NCI-H1417 treated with DMSO at 0.1 percent for 48 hours (cell line): Measurements from ENCODE around the gene ING5.

ENCODE experiments used
- DNase-seq: peaks from one replicate; lab custom pipeline; 2025; lab: John Stamatoyannopoulos, UW

The ING5 gene

DNA sequence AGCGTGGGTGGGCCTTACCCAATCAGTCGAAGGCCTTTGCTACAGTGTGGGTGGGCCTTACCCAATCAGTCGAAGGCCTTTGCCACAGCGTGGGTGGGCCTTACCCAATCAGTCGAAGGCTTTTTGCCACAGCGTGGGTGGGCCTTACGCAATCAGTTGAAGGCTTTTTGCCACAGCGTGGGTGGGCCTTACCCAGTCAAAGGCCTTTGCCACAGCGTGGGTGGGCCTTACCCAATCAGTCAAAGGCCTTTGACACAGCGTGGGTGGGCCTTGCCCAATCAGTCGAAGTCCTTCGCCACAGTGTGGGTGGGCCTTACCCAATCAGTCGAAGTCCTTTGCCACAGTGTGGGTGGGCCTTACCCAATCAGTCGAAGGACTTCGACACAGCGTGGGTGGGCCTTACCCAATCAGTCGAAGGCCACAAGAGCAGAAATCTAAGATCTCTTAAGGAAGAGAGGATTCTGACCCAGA lies 58.5 kb downstream of the ING5 start:
- DNase-seq: no peak

DNA sequence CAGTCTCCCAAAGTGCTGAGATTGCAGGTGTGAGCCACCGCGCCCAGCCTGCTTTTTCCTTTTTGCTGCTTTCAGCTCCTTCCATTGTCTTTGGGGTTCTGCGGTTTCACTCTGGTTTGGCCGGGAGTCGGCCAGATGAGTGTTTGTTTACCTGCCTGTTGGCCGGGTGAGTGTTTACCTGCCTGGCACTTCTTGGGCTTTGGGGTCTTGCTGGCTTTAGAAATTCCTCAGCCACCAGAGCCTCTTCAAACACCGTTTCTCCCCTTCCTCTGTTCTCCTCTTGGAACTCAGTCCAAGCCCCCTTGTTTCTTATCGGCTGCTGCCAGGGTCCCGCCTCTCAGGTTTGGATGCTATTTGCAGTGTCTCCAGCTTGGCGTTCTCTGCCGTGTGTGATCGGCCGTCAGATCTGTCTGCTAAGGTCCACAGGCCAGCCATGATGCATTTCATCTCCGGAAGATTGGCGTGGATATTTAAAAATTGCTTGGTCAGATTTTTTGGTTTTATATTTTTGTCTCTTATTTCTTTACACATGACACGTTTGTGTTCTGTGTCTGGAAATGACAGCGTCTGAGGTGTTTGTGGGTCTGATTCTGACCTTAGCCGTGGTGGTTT lies 60.6 kb downstream of the ING5 start:
- DNase-seq: no peak

DNA sequence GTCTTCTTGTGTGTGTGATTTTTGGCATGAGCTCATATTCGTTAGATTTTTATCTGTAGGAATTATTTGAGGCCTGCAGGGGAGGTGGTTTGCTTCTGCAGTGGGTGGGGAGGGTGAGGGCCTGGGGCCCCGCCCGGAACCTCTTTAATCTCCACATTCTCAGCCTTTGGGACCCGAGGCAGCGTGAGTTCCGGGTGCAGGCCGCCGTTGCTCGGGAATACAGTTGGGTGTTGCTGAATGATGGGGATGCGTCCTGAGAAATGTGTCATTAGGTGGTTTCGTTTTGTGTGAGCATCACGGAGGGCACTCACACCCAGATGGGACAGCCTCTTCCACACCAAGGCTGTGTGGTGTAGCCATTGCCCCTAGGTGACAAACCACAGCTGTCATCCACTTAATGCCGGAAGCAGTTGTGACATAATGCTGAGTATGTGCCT lies 61.1 kb downstream of the ING5 start:
- DNase-seq: no peak

DNA sequence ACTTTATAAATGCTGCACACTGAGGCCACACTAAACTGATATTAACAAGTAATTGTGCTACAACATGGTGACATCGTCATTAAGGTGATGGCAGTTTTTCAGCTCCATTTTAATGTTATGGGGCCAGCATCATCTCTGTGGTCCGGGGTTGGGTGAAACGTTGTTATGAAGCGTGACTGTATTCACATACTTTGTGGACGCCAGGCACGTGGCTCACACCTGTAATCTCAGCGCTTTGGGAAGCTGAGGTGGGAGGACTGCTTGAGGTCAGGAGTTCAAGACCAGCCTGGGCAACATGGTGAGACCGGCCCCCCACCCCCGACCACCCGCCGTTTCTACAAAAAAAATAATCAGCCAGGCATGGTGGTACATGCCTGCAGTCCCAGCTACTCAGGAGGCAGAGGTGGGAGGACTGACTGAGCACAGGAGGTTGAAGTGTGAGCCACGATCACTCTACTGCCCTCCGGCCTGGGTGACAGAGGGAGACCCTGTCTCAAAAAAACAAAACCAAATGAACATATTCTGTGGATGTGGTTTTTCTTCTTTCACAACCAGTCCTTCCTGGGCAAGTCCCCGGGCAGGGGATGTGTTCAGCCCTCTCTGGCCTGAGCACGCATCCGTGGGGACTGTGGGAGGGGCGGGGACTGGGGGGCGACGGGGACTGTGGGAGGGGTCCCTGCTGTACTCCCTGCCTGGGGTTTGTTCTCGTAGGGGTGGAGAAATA lies 61.9 kb downstream of the ING5 start:
- no peak for DNase-seq

DNA sequence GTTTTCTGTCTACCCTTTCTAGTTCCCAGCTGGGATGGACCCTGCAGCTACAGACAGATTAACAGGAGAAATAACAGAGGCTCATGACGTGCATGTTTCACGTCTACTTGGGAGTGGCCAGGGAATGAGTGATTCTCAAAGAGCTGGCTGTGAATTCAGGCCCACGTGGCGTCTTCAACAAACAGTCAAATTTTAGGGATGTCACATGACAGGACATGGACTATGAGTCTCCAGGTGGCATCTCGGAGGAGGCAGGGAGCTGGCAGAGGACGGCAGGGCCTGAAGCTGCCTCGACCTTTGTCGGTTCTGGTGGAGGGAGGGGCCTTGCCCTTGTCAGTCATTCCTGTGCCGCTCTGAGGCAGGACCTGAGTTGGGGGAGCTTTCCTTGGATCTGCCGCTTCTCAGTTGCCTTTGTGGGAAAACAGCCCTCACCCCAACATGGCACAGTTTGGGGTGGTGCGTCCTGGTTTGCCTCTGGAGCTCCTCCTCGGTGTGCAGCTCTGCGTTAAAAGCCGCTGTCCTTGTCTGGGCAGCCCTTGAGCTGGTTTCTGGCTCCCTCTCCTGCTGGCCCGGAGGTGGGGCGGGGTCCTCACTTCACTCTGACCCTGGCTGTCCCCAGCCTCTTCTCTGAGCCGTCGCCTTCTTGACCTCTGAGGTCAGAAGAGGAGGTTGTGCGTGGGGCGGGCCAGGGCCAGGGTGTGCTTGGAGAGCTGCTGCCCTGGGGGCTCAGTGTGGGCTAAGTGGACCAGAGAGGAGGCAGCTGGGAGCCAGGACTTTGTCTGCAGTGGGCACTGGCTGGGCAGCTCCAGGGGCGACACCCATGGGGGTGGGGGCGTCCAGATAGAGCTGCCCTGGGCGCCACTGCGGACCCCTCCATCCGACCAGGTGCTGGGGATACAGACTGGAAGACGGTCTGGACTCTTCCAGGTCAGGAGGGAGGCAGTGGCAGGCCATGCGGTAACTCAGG lies 62.7 kb downstream of the ING5 start:
- DNase-seq: no peak

DNA sequence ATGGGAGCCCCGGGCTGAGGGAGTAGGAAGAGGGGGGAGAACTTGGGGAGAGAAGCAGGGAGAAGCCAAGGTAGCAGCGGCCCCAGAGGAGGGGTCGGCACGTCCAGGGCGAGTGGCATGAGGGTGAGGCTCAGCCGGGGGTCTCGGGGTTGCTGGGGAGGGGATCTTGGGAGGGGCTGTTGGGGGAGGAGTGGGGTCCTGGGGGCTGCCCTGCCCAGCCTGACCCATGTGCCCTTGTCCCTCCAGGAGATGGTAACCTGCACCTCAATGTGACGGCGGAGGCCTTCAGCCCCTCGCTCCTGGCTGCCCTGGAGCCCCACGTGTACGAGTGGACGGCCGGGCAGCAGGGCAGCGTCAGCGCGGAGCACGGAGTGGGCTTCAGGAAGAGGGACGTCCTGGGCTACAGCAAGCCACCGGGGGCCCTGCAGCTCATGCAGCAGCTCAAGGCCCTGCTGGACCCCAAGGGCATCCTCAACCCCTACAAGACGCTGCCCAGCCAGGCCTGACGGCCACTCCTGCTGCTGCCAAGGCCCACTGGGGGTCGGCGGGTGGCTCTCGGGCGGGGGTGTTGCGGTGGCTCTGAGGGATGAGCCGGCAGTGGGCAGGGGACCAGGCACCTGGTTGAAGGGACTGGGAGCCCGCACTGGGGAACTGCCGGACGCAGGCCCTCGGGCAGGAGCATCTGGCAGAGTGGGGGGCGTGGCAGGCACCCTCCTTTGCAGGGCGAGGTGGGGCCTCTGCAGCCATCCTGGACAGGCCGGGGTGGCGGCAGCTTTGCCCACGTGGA lies 65.8 kb downstream of the ING5 start:
- DNase-seq: no peak

DNA sequence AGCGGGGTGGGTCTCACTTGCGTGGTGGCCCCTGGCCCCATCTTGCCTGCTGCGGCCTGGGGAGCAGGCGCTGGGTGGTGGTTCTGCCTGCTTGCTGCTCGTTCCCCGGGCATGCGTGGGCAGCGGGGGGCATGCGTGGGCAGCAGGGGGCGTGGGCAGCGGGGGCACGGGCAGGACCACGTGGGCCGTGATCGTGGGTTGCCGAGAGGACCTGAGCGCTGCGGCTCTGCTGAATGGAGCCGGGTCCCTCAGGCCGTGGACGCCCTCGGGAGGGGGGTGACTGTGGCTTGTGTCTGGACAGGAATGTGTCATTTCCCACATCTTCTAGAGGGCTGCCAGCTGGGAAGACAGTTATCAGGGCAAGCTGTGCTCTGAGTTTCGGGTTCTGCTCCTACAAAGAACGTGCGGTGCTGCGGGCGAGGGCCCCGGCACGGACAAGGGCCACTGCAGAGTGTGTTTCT lies 66.4 kb downstream of the ING5 start:
- DNase-seq: no peak

DNA sequence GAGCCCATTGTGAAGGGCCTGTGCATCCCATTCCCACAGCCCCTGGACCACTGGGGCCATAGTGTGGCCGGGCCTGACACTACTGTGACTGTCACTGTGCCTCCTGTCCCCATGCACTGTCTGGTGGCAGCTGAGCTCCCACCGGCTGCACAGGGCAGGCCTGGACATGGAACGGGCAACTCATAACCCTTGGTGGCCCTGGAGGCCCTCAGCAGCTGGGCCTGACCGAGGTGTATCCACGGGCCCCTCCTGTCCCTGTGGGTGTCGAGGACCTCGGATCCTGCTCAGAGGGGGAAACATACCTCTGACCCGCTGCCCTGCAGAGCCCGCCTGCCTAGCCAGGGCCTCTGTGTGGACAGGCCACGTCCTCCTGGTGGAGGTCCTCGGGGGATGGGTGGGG lies 67.0 kb downstream of the ING5 start:
- DNase-seq: no peak

DNA sequence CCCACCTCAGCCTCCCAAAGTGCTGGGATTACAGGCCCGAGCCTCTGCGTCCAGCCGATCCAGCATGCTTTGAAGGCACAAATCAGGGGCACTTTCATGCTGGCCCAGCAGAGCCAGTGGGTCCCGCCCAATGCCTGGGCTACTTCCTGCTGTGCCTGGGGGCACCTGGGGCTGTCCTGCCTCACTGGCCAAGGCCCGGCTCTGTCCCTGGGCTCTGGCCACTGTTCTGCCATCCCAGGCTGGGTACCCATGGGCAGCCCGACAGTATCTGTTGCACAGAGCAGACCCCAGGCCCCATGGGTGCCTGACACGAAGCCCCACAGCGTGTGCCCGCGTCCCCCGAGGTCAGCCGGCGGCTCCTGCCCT lies 68.0 kb downstream of the ING5 start:
- no peak for DNase-seq

DNA sequence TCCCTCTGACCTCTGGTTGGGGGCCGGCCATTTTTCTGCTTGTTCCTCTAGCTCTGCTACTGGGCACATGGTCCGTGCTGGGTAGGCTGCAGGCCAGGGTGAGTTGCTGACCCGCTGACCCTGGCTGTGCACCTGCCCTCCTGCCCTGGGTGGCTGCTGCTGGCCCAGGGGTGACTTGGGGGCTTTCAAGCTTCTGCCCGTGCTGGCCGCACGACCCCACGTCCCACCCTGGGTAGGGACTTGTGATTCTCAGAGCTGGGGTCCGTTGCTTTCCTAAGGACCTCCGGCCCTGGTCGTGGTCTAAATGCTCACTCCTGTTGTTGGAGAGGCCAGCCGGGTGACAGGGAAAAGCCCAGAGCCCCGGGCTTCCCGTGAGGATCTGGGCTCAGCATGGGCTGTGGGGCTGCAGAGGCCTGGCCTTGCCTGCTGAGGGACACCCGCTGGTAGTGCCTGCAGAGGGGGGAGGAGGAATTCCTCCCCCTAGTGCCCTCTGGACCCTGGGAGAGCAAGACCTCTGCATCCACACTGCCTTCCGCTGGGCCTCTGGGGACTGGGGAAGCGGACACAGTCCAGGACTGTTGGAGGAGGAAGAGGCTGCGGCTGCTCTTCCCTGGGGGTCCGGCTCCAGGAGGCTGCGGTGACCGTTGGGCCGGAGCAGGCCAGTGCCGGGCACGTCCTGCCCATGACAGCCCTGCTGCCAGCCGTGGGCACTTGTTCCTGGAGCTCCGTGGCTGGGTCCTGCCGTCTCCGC lies 68.5 kb downstream of the ING5 start:
- DNase-seq: no peak

DNA sequence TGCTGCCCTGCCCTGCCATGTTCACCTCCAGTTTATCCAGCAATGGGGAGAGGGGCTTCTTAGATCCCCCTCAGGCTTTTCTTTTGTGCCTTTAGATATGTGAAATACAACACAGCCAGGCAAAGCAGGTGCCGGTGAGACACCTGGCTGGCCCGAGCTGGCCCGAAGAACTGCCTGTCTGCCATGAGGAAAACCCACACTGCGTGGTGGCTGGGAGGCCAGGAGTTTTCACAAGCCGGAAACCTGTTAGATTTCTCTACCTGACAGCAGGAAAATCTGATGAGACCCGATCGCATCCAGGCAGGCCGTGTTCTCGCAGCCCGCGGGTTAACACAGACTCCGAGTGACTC lies 69.1 kb downstream of the ING5 start:
- DNase-seq: no peak

DNA sequence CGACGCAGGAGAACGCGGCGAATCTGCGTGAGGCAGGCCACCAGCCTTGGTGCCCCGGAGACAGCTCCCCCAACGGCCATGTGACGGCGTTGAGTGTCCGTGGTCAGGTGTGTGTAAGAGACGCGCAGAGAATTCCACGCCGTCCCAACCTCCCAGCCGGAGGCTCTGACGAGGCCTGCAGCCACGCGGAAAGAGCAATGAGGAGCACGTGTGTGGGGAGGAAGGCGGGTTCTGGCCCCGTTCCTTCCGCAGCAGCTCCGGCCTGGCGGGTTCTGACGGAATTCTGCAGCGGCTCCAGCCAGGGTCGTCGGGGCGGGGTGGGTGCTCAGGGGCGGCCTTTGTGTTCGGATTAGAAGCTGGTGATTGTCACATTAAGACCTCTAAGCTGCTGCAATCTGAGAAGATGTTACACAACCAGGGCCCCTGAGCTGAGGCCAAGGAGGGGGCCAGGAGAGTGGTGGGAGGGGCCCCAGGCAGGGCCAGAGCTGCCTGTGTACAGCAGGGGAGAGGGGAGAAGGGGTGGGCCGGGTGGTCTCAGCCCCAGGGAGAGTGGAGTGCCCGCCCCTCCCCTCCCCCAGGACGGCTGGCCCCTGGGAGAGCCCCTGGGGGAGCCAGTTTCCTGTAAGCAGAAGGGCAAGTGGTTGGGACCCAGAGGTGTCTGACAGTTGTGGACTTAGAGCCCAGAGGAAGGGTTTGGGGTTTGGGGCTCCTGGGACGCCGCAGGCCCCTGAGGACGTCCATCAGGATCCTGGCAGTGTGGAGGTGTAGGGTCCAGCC lies 69.6 kb downstream of the ING5 start:
- no peak for DNase-seq

DNA sequence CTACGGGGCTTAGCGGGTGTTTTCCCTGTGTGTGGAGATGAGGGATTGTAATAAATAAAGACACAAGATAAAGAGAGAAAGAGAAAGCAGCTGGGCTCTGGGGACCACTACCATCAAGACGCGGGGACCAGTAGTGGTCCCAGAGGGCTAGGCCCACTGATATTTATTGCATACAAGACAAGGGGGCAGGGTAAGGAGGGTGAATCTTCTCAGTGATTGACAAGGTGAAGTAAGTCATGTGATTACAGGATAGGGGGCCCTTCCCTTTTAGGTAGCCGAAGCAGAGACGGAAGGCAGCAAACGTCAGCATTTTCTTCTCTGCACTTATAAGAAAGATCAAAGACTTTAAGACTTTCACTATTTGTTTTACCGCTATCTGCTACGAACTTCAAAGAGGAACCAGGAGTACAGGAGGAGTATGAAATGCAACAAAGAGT lies 70.2 kb downstream of the ING5 start:
- no peak for DNase-seq

DNA sequence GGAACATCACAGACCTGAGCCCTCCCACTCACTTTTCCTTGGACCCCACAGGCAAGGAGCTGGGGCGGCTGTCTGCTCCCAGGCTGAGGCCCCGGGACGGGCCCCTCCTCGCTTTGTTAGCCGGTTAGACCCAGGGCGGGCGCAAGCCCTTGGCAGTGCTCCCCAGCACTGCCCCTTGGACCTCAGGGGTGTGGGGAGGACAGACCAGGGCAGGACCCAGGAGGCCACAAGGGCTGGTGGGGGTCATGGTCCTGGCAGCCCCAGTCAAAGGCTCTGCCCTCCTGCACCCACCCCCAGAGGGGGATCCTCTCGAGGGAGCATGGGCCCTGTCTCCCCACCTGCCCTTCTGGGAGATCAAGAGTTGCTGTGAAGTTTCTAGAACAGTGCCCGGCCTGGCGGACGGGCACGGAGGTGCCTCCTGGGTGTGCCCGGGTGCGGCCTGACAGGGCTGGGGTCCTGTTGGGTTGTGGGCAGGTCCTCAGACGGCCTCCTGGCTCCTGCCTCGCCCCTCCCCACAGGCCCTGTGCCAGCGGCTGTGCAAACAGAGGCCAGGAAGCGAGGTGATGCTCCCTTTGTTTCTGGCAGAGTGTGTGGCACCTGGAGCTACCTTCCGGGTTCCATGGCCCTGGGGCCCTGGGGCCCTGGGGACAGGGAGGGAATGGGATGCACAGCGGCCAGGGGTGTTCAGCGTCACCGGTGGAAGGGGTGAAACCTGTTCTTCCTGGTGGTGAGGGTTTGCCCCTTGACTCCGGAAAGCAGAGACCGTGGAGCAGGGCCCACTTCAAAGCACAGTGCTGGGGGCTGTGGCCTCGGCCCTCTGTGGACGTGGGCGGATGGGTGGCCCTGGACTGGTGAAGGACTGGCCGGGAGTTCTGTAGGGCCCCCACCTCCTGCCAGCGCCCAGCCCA lies 71.9 kb downstream of the ING5 start:
- DNase-seq: peak; percentile 18

DNA sequence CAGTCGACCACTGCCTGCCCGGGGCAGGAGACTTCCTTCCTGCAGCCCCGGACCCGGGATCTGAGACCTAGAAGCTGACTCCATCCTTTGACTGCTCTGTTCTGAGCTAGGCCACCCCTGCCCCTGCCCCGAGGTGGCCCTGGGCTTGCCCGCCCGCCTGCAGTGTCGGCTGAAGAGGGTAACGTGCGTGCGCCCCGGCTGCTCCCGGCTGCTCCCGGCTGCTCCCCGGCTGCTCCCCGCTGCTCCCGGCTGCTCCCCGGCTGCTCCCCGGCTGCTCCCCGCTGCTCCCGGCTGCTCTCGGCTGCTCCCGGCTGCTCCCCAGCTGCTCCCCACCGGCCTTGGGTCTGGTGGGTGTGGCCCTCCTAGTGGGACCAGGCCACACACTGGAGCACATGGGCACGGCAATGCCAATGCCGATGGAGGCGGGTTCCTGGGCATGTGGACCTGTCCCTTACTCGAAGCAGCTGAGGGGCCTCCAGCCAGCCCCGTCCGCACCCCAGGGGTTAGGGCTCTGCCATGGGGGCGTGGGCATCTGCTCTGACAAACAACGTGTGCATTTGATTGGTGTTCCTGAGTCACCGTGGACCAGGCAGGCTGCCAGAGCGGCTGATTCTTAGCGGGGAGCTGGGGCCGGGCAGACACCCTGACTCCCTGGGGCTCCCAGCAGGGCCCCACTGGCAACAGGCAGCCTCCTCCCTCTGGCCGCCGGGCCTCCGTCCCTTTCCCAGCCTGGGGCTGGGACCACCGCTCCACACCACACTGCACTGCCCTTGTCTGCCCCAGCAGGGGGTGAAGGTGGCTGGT lies 72.8 kb downstream of the ING5 start:
- DNase-seq: peak; percentile 9

DNA sequence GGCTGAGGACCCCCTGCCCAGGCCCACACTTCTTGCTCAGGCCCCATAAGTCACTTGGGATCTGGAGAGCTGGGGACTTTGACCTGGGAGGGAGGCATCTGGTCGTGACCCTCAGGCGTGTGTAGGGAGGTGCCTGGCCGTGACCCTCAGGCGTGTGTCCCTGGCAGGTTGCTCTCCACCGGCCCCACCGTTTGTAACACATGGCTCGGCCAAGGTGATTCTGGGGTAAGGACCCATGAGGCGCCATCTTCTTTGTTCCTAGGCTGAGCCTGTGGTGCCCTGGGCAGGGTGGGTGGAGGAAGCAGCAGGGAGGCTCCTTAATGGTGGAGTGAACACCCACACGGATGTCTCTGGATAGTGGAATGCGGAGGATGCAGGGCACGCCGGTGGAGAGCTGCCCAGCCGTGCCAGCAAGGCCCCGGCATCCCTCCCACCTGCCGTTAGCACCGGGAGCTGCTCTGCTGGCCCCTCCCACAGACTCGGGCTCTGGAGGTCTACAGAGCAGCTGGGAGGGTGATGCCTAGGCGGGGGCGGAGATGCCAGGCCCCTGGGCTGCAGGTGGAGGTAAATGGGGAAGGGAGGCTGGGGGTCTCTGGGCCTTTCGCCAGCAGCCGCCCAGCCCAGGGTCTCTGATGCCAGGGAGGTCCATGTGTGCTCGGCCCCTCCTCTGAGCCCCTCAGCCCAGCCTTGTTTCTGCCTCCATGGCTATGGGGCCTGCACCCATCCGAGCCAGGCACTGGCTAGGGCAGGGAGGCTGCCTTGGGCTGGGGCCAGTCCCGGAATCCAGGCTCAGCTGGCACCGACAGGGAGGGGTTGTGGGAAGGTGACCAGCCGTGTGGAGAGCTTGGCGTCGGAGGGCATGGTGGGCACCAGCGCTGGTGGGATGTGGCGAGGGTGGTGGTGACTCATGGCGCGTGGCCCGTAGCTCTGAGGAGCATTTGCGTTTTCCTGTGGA lies 73.7 kb downstream of the ING5 start:
- no peak for DNase-seq
